GM12864 (cell line): ENCODE results near the gene KICS2.
A peak's percentile ranks its signal among the peaks of the same experiment; 100 is the strongest.

Experiments used
- DNase-seq: peaks from one replicate; pipeline ENCODE4 v3.0.0-alpha.2; 2011; ENCODE audit warnings: low read depth
- H3K4me3 ChIP-seq: 2 replicates; pipeline ENCODE4 v1.5.1; 2011; ENCODE audit warnings: mild to moderate bottlenecking, low read depth, low read length, control low read depth
- TF ChIP-seq, protein P1 (sequence below): IDR thresholded peaks from 2 replicates; pipeline ENCODE4 v1.5.1; 2011; ENCODE audit warnings: low read depth, mild to moderate bottlenecking, moderate library complexity, low read length, control low read depth, inconsistent platforms; ENCODE audit errors: missing control alignments

The KICS2 gene

GRCh38 chr12:64222009-64222765, at the start of gene KICS2:
TSS of gene KICS2 (minus strand) at chr12:64222296. CDS start at chr12:64222237, 59 bp downstream.
- TF ChIP-seq, protein P1, sequence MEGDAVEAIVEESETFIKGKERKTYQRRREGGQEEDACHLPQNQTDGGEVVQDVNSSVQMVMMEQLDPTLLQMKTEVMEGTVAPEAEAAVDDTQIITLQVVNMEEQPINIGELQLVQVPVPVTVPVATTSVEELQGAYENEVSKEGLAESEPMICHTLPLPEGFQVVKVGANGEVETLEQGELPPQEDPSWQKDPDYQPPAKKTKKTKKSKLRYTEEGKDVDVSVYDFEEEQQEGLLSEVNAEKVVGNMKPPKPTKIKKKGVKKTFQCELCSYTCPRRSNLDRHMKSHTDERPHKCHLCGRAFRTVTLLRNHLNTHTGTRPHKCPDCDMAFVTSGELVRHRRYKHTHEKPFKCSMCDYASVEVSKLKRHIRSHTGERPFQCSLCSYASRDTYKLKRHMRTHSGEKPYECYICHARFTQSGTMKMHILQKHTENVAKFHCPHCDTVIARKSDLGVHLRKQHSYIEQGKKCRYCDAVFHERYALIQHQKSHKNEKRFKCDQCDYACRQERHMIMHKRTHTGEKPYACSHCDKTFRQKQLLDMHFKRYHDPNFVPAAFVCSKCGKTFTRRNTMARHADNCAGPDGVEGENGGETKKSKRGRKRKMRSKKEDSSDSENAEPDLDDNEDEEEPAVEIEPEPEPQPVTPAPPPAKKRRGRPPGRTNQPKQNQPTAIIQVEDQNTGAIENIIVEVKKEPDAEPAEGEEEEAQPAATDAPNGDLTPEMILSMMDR: no peak
- DNase-seq: peak; percentile 82
- H3K4me3 ChIP-seq: peak within 1 kb of the TSS; percentile 96

DNA sequence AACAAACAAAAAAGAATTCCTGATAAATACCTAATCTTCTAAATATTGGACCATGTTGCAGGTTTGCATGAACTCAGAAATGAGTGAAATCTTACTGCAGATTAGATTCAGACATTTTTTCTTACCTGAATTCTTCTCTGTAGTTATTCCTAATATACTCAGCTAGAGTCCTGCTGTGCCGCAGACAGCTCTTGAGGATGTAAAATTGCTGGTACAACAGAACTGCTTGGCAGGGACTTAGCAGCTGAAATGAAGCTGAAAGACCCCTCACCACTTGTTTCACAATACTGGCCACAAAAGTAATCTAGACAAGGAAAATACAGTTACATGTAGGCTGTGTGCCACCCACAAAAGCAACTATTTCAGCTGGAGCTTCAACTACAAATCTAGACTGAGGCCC, 48.3 kb upstream of the KICS2 start:
- no peak for DNase-seq
- TF ChIP-seq, protein P1: no peak
- H3K4me3 ChIP-seq: no peak overlapping the region

DNA sequence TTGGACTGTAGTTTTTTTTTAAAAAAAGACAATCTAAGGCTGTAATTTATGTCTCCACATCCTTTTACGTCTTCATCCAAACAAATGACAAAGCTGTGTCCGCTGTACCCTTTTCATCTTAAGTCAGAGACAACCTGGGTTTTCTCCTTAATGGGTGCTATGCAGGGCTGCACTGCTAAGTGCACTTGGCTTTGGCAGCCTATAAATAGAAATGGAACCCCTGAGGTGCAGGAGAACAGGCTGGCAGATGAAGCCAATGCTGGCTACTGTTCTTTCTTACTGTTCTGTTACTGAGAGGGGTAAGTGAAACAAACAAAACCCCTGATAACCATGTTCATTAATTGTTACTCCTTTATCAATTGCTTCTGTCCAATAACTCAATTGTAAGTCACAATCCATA, 47.1 kb upstream of the KICS2 start:
- DNase-seq: no peak
- TF ChIP-seq, protein P1: no peak

GRCh38 chr12:64268409-64268808, 46.3 kb upstream of the KICS2 start:
- DNase-seq: no peak
- TF ChIP-seq, protein P1: no peak
- no peak overlapping the region for H3K4me3 ChIP-seq

More for the DNA sequence above, 47.1 kb upstream of the KICS2 start:
- H3K4me3 ChIP-seq: no peak overlapping the region

DNA sequence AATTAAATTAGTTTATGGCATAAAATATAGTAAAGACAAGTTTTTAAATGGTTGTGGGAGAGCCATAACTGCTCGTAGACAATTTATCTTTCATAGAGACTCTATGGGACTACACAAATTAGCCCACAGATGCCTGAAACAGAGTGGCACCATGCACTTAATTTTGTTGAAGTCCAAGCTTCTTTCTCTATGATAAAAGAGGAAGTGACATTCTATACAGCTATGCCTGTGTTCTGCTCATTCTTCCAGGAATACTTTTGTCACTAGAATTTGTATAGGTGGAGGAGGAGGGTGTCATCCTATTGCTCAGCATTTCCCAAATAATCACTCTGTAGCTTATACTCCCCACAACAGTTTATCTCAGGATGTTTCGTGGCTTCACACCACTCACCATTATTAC, 43.7 kb upstream of the KICS2 start:
- no peak overlapping the region for H3K4me3 ChIP-seq
- DNase-seq: no peak
- TF ChIP-seq, protein P1: no peak

- no peak overlapping the region for H3K4me3 ChIP-seq
- TF ChIP-seq, protein P1: no peak
- no peak for DNase-seq
Observed at GRCh38 chr12:64261813-64262212, 39.7 kb upstream of the KICS2 start.

DNA sequence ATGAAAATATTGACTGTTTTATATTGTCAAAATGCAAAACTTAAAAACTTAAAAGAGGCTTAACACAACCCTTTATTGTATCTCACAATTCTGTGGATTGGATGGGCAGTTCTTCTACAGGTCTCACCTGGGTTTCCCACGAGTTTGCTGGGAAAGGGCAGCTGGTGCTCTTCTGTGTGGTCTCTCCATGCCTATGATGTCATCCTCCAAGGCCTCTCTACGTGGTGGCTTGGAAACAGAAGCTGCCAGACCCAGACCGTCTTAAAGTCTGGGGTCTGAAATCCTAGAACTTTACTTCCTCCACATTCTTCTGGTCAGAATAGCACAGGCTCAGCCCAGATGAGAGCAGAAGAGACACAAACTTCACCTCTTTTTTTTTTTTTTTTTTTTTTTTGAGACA, 36.5 kb upstream of the KICS2 start:
- DNase-seq: no peak
- TF ChIP-seq, protein P1: no peak

More for the DNA sequence above, 36.5 kb upstream of the KICS2 start:
- H3K4me3 ChIP-seq: no peak overlapping the region
